Measurements from ENCODE around the gene DCST1.
A peak's percentile ranks its signal among the peaks of the same experiment; 100 is the strongest.

GRCh38 chr1:155064832-155065429 lies 31.3 kb downstream of the DCST1 start:
- TF ChIP-seq, protein P1, sequence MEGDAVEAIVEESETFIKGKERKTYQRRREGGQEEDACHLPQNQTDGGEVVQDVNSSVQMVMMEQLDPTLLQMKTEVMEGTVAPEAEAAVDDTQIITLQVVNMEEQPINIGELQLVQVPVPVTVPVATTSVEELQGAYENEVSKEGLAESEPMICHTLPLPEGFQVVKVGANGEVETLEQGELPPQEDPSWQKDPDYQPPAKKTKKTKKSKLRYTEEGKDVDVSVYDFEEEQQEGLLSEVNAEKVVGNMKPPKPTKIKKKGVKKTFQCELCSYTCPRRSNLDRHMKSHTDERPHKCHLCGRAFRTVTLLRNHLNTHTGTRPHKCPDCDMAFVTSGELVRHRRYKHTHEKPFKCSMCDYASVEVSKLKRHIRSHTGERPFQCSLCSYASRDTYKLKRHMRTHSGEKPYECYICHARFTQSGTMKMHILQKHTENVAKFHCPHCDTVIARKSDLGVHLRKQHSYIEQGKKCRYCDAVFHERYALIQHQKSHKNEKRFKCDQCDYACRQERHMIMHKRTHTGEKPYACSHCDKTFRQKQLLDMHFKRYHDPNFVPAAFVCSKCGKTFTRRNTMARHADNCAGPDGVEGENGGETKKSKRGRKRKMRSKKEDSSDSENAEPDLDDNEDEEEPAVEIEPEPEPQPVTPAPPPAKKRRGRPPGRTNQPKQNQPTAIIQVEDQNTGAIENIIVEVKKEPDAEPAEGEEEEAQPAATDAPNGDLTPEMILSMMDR (IDR thresholded peaks at IDR 0.05) = no peak
- TF ChIP-seq POLR2A (IDR thresholded peaks at IDR 0.05) = peak in 1 of 2 donors; percentile 46
